A673 (cell line): ENCODE measurements around the gene DCLK1. TPM values are rescaled to one million over a fixed set of nuclear protein-coding genes. Genes with fewer than 3 reads are reported as not detected.

Source experiments
- BruUV-seq: library from RNA; stranded (reverse); fragments of 400-500 nt; replicated peaks from 2 replicates; lab custom pipeline; 2021; lab: Mats Ljungman, UMichigan
- CTCF ChIA-PET: fragments of 300-600 bp; sonication (Branson Sonifier 250); formaldehyde crosslinking; loops from one replicate; lab custom pipeline; 2022; ENCODE audit warnings: antibody characterized with exemption; lab: Charles Lee
- POLR2A ChIA-PET: fragments of 300-600 bp; sonication (Branson Sonifier 250); formaldehyde crosslinking; loops from one replicate; lab custom pipeline; 2022; ENCODE audit warnings: antibody characterized with exemption; ENCODE audit not compliant: low non-redundant PET; lab: Charles Lee
- DNase-seq: peaks from one replicate; pipeline ENCODE4 v3.0.0-alpha.2; 2015; ENCODE audit warnings: low spot score
- H3K27ac ChIP-seq: fragments of 200-600 bp; sonication (generic); 2 replicates; pipeline ENCODE4 v1.5.1; 2016; ENCODE audit warnings: mixed run types, low read depth, mild to moderate bottlenecking, mixed read lengths, antibody characterized with exemption, low read length; ENCODE audit not compliant: poor library complexity, severe bottlenecking
- H3K27me3 ChIP-seq: fragments of 200-600 bp; sonication (generic); replicated peaks from 2 replicates; pipeline ENCODE4 v1.6.1; 2017; ENCODE audit warnings: mixed run types, low read depth, mild to moderate bottlenecking, mixed read lengths, antibody characterized with exemption, low read length; ENCODE audit not compliant: insufficient read depth, poor library complexity
- H3K36me3 ChIP-seq: fragments of 200-600 bp; sonication (generic); 2 replicates; pipeline ENCODE4 v1.6.1; 2016; ENCODE audit warnings: mixed run types, mild to moderate bottlenecking, mixed read lengths, antibody characterized with exemption, low read length; ENCODE audit not compliant: insufficient read depth, poor library complexity, severe bottlenecking
- H3K4me1 ChIP-seq: fragments of 200-600 bp; sonication (generic); 2 replicates; pipeline ENCODE4 v1.6.1; 2017; ENCODE audit warnings: mixed run types, mild to moderate bottlenecking, mixed read lengths, antibody characterized with exemption, low read length; ENCODE audit not compliant: insufficient read depth, poor library complexity, severe bottlenecking
- H3K4me3 ChIP-seq: fragments of 200-600 bp; sonication (generic); 2 replicates; pipeline ENCODE4 v1.5.1; 2016; ENCODE audit warnings: low read depth, mixed run types, mild to moderate bottlenecking, mixed read lengths, low read length; ENCODE audit not compliant: poor library complexity, severe bottlenecking
- H3K9me3 ChIP-seq: fragments of 200-600 bp; sonication (generic); 2 replicates; pipeline ENCODE4 v1.6.1; 2016; ENCODE audit warnings: mixed run types, low read depth, mild to moderate bottlenecking, mixed read lengths, antibody characterized with exemption, low read length; ENCODE audit not compliant: poor library complexity, severe bottlenecking
- EZH2 ChIP-seq: fragments of 200-600 bp; sonication (generic); IDR thresholded peaks from 2 replicates; pipeline ENCODE4 v1.6.1; 2017; ENCODE audit warnings: borderline replicate concordance, low read depth, mild to moderate bottlenecking, mixed read lengths, antibody characterized with exemption, low read length; ENCODE audit not compliant: poor library complexity, severe bottlenecking
- intact Hi-C: fragments of 100-400 bp; cut with micrococcal nuclease; formaldehyde crosslinking; loops from one replicate; pipeline ENCODE4 v1.10.0; 2022; ENCODE audit not compliant: unreplicated experiment
- total RNA-seq: library from RNA; stranded (reverse); gene quantifications from 2 replicates; pipeline ENCODE4 v1.2.3, GENCODE V29; 2021
- TF ChIP-seq, protein P1 (sequence below): fragments of 300-800, 200-600 bp; sonication (generic); conservative IDR thresholded peaks from 2 replicates; pipeline ENCODE4 v1.5.1; 2017; ENCODE audit warnings: low read depth, mild to moderate bottlenecking, antibody characterized with exemption, low read length, moderate library complexity, mixed read lengths

The DCLK1 gene
- total RNA-seq, 1 experiment from 2014 or later: 11.2 TPM

DNA sequence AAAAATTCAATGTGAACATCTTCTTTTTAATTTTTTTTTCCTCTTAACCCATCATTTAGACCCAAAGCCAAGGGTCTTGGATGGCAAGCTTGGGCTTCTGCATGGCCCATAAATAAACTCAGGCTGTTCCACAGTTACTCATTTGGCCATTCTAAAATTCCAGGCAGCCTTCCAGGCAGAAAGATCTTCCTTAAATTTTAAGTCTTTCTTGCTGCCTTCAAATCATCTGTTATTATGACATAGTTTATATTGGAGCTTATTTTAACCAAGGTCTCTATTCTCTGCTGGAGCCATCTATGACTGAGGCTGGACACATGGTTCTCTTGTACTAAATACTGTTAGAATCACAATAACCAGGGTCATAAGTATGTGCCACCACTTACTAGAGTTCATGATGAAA lies 337.4 kb downstream of the DCLK1 start:
- ChIA-PET POLR2A (no interaction called here), CTCF (no interaction called here)
- DNase-seq: no peak
- no peaks in the 10 kb centered on the region for H3K4me1 ChIP-seq
- H3K4me3 ChIP-seq: no peak overlapping the region
- H3K9me3 ChIP-seq: no peaks in the 10 kb centered on the region
- no peaks in the 10 kb centered on the region for H3K27me3 ChIP-seq
- H3K36me3 ChIP-seq: no peaks in the 10 kb centered on the region
- BruUV-seq: no TSS peak
- TF ChIP-seq, protein P1, sequence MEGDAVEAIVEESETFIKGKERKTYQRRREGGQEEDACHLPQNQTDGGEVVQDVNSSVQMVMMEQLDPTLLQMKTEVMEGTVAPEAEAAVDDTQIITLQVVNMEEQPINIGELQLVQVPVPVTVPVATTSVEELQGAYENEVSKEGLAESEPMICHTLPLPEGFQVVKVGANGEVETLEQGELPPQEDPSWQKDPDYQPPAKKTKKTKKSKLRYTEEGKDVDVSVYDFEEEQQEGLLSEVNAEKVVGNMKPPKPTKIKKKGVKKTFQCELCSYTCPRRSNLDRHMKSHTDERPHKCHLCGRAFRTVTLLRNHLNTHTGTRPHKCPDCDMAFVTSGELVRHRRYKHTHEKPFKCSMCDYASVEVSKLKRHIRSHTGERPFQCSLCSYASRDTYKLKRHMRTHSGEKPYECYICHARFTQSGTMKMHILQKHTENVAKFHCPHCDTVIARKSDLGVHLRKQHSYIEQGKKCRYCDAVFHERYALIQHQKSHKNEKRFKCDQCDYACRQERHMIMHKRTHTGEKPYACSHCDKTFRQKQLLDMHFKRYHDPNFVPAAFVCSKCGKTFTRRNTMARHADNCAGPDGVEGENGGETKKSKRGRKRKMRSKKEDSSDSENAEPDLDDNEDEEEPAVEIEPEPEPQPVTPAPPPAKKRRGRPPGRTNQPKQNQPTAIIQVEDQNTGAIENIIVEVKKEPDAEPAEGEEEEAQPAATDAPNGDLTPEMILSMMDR: no peak
- TF ChIP-seq EZH2: no peak
- intact Hi-C loops: no loop called here
- no peak overlapping the region for H3K27ac ChIP-seq

DNA sequence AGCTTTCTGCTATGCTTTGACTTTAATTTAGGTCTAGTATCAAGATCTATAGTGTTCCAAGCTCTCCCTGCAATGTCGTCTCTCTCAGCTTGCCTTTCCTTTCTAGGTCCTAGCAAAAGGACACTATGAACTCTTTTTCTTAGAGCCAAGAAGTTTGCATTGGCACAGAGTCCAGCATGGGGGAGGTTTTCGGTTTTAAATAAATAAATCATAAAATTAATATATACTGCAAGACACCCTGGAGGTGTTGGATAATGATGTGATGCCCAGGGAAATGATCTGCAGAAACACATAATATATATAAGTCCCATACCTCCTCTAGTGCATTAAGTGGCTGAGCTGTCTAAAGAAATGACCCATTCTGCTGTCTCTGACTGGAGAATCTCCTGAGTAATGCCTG lies 338.3 kb downstream of the DCLK1 start:
- TF ChIP-seq, protein P1: no peak
- TF ChIP-seq EZH2: no peak
- H3K27ac ChIP-seq: no peak overlapping the region
- no TSS peak for BruUV-seq
- H3K4me3 ChIP-seq: no peak overlapping the region
- no peaks in the 10 kb centered on the region for H3K4me1 ChIP-seq
- intact Hi-C loops: no loop called here
- no peak for DNase-seq
- ChIA-PET CTCF (no interaction called here), POLR2A (no interaction called here)
- no peaks in the 10 kb centered on the region for H3K36me3 ChIP-seq
- H3K9me3 ChIP-seq: no peaks in the 10 kb centered on the region
- H3K27me3 ChIP-seq: no peaks in the 10 kb centered on the region

DNA sequence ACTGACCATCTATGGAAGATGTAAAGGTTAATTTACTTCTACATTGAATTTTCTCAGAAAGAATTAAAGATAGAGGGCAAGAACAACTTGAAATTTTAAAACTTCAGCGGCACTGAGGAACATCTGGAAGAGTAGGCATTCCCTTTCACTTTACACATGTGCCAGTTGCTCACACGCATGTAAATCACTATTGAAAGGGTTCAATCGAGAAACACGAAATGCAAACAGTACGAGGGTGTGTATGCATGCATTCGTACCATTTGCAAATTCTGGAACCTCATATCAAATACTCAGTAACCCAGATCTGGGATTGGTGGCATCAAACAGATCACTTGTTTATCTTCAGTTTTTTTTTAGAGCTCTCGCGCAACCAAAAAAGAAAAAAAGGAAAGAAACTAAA lies 339.2 kb downstream of the DCLK1 start:
- Histone ChIP-seq H3K27me3 (no peaks in the 10 kb centered on the region), H3K27ac (no peak overlapping the region), H3K4me1 (no peaks in the 10 kb centered on the region), H3K9me3 (no peaks in the 10 kb centered on the region), H3K4me3 (no peak overlapping the region), H3K36me3 (no peaks in the 10 kb centered on the region)
- ChIA-PET POLR2A (no interaction called here), CTCF (no interaction called here)
- BruUV-seq: no TSS peak
- no peak for DNase-seq
- intact Hi-C loops: no loop called here
- no peak for TF ChIP-seq EZH2
- TF ChIP-seq, protein P1: no peak
